Prostate gland (tissue), 2 donors: ENCODE results near the gene ACADL.

Experiments
- CTCF ChIP-seq, 4 experiments: fragments of 200-600 bp in 2 of 4; fragments of 450-650 bp in 2 of 4; sonication (generic) in 2 of 4; IDR thresholded peaks; 1 replicate in 3 of 4; 2 replicates in 1 of 4; pipeline ENCODE4 v1.5.1; 2016 to 2019; ENCODE audit warnings: antibody characterized with exemption in 4 of 4, mild to moderate bottlenecking in 2 of 4, moderate library complexity in 2 of 4
- POLR2A ChIP-seq: fragments of 450-650 bp; IDR thresholded peaks from one replicate; pipeline ENCODE4 v1.6.1; 2016; ENCODE audit warnings: antibody characterized with exemption, mild to moderate bottlenecking
- POLR2AphosphoS5 ChIP-seq: sonication (generic); formaldehyde crosslinking; IDR thresholded peaks from one replicate; pipeline ENCODE4 v1.6.1; 2017; ENCODE audit warnings: antibody characterized with exemption

GRCh38 chr2:210230984-210231383 lies 5.7 kb upstream of the ACADL start:
- TF ChIP-seq CTCF (IDR thresholded peaks at IDR 0.05) (no peak), POLR2A (no peak), POLR2AphosphoS5 (no peak)
